ENCODE measurements around the gene TMPRSS11A.

TMPRSS11A gene

DNA sequence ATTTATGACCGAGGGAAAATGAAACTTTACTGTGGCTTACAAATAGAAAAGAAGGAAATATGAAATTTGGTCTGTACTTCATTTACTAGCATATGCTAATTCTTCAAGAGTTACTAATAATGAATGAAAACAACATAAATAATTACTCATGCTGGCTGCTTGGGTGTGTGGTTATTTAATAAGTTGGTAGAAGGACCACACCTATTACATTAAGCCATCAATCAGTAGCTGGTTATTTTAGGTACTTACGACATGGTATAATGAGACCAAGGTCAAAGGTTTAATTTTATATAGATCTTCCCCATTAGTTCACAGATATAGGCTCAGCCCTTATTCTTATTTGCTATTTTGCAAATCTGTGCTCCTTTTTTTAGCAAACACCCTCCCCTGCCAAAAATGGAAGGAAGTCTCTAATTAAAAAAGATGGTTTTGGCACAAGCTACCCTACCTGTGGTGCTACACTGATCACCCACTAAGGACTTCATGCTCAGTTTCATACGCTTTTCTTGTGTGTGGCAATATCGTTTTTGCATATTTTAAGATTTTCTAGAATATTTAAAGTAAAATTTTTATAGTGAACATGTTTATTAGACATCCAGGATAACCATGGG is 93.6 kb downstream of the TMPRSS11A start:
- no peak for DNase-seq (ENCODE audit: low read depth)

DNA sequence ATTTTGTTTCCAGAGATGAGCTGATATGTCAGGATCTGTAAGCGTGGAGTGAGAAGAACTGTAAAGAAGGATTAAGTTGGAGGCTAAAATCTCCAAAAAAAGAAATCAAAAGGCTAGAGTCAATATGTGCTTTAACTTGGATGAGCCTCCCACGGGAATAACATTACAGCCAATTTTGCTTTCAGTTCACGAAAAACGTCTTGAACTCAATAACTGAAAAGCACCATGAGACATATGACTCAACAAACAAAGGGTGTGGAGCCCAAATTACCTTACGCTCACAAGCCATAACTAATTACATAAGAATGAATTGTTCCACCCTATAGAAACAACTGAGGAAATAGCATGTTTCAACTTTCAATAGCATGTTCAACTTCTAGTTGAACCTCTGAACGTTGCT is 101.8 kb downstream of the TMPRSS11A start:
- no peak for DNase-seq (ENCODE audit: low read depth)
